OCI-LY1 (cell line): ENCODE measurements around the gene CBFA2T2.

Experiments
- EZH2 ChIP-seq: fragments of 200-600 bp; sonication (generic), shearing (Covaris generic); IDR thresholded peaks from 2 replicates; pipeline ENCODE4 v1.8.0; 2017; ENCODE audit warnings: borderline replicate concordance, mixed run types, mild to moderate bottlenecking, antibody characterized with exemption, low read length, moderate library complexity, mixed read lengths
- TF ChIP-seq, protein P1 (sequence below): fragments of 200-600 bp; sonication (generic), shearing (Covaris generic); IDR thresholded peaks from 2 replicates; pipeline ENCODE4 v1.5.1; 2017; ENCODE audit warnings: mild to moderate bottlenecking, antibody characterized with exemption, low read length, moderate library complexity, mixed read lengths

DNA sequence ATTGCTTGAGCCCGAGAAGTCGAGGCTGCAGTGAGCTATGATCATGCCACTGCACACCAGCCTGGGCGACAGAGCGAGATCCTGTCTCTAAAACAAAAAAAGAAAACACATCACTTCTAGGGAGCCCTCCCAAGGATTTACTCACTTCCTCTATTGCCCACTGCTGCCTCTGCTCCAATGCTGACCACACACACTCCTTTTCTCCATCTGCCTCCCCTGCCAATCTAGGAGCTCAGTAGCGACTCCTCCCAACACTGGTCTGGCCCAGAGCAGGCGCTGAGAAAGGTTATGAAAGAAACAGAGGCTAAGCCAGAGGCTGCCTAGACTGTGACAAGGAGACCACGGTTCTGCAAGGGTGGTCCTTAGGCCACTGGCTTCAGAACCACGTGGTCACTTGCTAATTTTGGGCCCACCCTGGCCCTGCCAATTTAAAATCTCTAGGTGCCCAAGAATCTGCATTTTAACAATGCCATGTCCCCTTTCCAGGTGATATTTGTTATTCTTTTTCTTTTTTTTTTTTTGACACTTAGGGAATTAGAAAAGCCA, 197.5 kb downstream of the CBFA2T2 start:
- TF ChIP-seq, protein P1, sequence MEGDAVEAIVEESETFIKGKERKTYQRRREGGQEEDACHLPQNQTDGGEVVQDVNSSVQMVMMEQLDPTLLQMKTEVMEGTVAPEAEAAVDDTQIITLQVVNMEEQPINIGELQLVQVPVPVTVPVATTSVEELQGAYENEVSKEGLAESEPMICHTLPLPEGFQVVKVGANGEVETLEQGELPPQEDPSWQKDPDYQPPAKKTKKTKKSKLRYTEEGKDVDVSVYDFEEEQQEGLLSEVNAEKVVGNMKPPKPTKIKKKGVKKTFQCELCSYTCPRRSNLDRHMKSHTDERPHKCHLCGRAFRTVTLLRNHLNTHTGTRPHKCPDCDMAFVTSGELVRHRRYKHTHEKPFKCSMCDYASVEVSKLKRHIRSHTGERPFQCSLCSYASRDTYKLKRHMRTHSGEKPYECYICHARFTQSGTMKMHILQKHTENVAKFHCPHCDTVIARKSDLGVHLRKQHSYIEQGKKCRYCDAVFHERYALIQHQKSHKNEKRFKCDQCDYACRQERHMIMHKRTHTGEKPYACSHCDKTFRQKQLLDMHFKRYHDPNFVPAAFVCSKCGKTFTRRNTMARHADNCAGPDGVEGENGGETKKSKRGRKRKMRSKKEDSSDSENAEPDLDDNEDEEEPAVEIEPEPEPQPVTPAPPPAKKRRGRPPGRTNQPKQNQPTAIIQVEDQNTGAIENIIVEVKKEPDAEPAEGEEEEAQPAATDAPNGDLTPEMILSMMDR, result no peak
- no peak for TF ChIP-seq EZH2
